ENCODE data around the gene COL18A1.
"Not testable (repeated sequence)": the region's sequence is repeated elsewhere in the genome, so short reads cannot be mapped to it uniquely, and the experiment has no call there.

Gene COL18A1

GRCh38 chr21:45429221-45430175 is 24.5 kb downstream of the COL18A1 start:
- no peak for DNase-seq

GRCh38 chr21:45430521-45431501 is 25.8 kb downstream of the COL18A1 start:
- DNase-seq: no peak

- DNase-seq: no peak
These were observed 27.0 kb downstream of the COL18A1 start for GRCh38 chr21:45431781-45432572.

GRCh38 chr21:45432575-45433255 is 27.8 kb downstream of the COL18A1 start:
- no peak for DNase-seq

GRCh38 chr21:45433301-45433700 is 28.3 kb downstream of the COL18A1 start:
- DNase-seq: no peak

GRCh38 chr21:45433911-45434644 is 29.1 kb downstream of the COL18A1 start:
- DNase-seq: no peak

- no peak for DNase-seq
These were observed 29.8 kb downstream of the COL18A1 start for GRCh38 chr21:45434645-45435217.

- no peak for DNase-seq
These were observed 30.5 kb downstream of the COL18A1 start for GRCh38 chr21:45435405-45435981.

GRCh38 chr21:45436351-45437065 is 31.5 kb downstream of the COL18A1 start:
- DNase-seq: no peak

- not testable (repeated sequence) for DNase-seq
These were observed 32.9 kb downstream of the COL18A1 start for GRCh38 chr21:45437844-45438243.

GRCh38 chr21:45438391-45439145 is 33.6 kb downstream of the COL18A1 start:
- DNase-seq: no peak

- peak; percentile 85 for DNase-seq
These were observed 34.4 kb downstream of the COL18A1 start for GRCh38 chr21:45439161-45439872.

- DNase-seq: no peak
These were observed 35.0 kb downstream of the COL18A1 start for GRCh38 chr21:45439901-45440461.

- DNase-seq: no peak
These were observed 35.9 kb downstream of the COL18A1 start for GRCh38 chr21:45440736-45441350.

GRCh38 chr21:45441431-45442255 is 36.7 kb downstream of the COL18A1 start:
- DNase-seq: no peak

GRCh38 chr21:45442276-45442675 is 37.3 kb downstream of the COL18A1 start:
- no peak for DNase-seq

Data from stimulated activated CD4-positive, alpha-beta T cell treated with anti-CD3 and anti-CD28 coated beads, Interleukin-12 subunit alpha, Interleukin-12 subunit beta, amount 100 ng/mL, for 4 hours (primary cell).